Activated T-cell treated with anti-CD3 and anti-CD28 coated beads, Interleukin-2, amount 50 U/mL, for 1 hour (primary cell): ENCODE data around the gene AHI1.

ENCODE experiments used
- DNase-seq: peaks from one replicate; pipeline ENCODE4 v3.0.0-alpha.2; 2020

Gene AHI1

DNA sequence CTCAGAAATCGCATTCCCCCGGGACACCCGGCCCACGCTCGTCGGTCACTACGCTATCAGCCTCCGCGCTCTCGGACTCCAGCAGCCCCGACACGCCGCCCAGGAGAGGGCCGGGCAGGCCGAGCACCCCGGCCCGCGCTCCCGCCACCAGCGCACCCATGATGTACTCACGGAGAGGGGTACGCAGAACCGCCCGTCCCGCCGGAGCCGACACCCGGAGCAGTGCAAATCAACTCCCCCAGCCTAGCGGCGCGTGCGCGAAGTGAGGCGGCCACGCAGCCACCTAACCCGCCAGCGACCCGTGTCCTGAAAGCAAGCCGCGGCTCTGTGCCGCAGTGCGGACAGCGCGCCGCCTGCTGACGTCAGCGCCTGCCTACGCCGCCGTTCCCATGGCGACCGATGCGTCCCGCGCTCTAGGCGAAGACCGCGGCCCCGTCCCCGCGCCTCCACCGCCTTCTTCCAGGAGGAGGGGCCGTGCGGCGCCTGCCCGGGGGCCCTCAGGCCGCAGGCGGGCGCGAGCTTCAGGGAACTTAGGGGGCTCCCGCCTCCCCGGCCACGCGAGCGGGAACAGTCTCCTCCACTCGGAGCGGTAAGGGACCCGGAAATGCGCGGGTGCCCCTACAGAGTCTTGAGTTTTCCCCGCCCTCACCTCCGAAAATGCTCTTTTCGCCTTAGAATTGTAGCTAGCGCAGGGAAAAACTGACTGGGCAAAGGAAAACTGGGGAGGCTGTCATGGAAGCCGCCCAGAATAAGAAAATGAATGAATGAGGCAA is at the start of gene AHI1:
TSS of gene AHI1 (minus strand) at position 329 of the 773 bp plus-strand sequence. CDS start 5,503 bp downstream, outside the sequence.
- peak; percentile 93 for DNase-seq

- DNase-seq = no peak
Observed at GRCh38 chr6:135546680-135547418, 49.3 kb upstream of the AHI1 start.

- DNase-seq = no peak
Observed at GRCh38 chr6:135546206-135546605, 48.7 kb upstream of the AHI1 start.

DNA sequence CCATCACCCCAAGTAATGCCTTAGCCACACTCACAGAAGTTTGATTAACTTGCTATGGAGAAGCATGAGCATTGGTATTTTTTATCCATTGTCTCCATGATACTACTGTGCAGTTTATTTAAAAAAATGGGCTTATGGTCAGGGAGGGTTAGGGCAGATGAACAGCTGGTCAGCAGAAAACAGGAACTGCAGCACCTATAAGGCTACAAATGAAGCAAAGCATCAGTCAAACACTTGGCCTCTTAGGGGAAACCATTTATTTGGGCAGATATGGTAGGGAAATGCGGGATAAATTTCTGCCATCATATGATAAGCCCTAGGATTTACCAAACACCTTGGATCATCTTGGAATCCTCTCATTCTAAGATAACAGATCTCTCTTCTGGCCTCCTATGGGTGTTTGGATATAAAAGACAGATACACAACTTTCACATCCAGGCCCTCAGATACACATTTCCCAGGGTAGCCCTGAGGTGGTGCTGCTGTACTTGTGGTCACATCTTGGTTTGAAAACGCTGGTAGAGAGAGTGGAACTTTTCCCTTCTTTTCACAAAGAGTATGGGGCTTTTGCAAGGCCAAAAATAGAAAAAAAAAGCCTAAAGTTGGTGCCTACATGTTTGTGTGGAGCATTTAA is 42.8 kb upstream of the AHI1 start:
- no peak for DNase-seq

DNA sequence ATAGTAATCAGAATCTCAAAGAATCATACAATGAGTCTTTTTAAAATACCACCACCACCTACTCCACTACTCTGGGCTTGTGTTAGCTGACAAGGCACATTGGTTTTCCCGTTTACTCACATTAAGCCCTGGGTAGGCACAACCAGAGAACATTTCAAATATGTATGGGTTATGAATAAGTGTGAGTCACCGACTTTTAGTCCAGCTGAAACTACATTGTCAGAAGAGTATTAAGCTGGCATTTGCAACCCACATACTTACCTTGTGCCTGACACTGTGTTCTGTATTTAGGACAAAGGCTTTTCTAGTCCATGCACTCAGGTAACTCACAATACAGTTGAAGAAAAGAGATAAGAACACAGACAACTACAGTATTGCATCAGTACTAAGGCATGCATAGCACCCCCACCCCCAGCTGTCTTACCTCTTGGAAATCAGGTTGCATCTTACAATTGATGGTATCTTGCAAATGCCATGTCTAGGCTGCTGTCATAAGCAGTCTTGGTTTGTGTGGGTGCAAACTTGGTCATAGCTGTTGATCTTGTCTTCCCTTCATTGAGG is 40.3 kb upstream of the AHI1 start:
- no peak for DNase-seq

DNA sequence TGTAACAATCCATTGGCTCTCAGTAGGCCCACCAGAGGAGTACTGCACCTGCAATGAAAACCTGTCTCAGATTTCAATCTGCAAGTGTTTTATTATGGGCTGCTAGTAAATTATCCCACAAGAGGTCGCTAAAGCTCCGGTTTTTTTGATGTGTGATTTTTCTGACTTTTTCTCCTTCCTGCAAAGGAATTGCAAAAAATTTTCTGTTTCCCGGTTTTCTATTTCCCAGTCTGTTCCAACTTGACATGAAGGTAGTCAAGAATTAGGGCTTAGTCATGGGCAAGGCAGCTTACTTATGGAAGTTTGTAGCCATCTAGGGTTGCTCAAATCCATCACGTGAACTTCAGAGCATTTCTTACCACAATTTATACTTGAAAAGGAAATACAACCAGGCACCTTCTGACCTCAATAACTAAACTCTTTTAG is 38.5 kb upstream of the AHI1 start:
- DNase-seq = no peak

GRCh38 chr6:135534773-135535380 is 37.3 kb upstream of the AHI1 start:
- no peak for DNase-seq

DNA sequence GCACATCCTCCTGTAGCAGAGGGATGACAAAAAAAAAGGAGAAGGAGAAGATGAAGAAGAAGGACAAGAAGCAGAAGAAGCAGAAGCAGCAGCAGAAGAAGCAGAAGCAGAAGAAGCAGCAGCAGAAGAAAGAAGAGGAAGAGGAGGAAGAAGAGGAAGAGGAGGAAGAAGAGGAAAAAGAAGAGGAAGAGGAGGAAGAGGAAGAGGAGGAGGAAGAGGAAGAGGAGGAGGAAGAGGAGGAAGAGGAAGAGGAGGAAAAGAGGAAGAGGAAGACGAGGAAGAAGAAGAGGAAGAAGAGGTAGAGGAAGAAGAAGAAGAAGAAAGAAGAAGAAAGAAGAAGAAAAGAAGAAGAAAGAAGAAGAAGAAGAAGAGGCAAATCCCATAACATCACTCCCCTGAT is 35.0 kb upstream of the AHI1 start:
- DNase-seq = no peak

GRCh38 chr6:135531954-135532490 is 34.5 kb upstream of the AHI1 start:
- no peak for DNase-seq

DNA sequence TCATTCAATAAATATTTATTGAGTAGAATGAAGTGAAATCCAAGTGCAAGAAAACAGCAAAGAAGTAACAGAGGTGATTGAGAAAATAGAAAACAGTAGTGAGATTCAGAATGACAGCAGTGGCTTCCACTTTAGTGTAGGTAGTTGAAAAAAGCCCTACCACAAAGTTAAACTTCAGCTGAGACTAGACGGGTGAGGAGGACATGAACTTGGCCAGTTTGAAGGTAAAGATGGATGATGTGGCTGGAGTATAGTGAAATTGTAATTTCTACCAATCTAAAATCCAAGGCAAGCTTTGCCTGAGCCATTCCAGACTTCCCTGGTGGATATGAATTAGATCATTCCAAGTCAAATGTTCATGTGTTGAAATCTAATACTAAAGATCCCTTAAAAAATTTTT is 32.6 kb upstream of the AHI1 start:
- no peak for DNase-seq

GRCh38 chr6:135527960-135528249 is 30.4 kb upstream of the AHI1 start:
- no peak for DNase-seq

DNA sequence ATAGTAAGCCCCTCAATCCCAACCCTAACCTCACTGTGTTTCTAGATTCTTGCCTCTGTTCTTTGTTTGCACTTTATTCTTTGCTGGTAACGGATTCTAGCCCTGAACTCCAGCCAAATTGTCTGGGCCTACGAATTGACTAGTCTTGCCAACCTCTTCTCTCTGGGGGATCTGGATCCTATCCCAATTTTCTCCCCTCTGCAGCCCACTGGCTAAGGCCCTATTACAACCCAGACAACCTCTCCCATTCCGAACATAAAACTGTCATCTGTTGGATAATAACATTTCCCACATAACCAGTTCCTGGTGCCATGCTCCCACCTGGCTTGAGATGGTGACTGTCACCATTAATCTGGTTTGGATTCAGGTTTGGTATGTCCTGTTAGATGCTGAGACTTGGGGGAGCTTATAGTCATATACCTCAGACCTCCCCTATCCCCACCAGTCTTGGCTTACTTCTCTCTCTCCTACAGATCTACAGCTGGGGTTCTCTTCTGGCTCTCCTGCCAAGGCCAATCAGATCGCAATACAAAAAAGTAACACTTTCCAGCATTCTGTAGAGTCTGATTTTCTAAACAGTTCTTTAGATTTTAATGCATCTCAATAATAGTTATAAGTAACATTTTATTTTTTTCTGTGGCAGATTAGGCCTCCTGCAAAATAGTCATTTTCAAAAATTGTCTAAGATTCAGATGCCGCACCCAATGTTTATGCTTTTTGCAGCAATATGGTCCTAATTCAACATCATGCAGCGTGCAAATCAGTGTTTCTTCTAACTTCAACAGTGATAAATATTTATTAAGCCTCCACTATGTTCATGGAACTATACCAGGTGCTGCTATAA is 29.8 kb upstream of the AHI1 start:
- no peak for DNase-seq

DNA sequence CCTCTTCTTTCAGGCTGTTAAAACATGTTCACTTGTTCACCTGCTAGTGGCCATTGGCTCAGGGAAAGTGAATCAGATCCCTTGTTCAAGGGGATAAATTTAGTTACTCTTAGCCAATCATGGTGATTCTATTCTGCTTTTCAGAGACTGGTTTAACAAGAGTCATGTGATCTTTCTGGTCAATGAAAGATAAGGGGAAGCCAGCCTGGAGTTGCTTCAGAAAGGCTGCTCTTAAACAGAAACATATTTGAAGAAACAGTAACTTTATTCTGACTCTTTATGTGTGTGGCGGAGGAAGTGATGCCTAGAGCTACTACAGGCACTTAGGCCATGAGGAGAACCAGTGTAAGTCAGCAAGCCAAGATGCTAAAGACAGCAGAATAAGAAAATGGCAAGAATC is 28.1 kb upstream of the AHI1 start:
- no peak for DNase-seq

GRCh38 chr6:135522965-135523692 is 25.6 kb upstream of the AHI1 start:
- DNase-seq = no peak

DNA sequence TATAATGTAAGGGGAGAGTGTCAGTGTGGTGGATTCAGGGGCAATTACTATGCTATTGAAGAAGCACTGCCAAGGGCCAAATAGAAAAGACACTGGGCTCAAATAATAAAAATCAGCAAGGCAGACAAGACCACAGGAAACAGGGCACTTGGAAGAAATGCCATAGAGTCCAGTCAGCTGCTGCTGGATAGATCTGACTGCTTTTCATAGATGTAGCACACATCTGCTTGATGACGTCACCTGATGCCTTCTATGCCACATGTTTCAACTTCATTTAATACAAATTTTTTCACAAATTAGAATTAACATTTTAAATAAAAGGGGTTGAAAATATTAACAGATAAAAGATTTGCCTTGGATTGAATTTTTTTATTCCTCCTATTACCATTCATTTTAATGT is 23.9 kb upstream of the AHI1 start:
- no peak for DNase-seq

DNA sequence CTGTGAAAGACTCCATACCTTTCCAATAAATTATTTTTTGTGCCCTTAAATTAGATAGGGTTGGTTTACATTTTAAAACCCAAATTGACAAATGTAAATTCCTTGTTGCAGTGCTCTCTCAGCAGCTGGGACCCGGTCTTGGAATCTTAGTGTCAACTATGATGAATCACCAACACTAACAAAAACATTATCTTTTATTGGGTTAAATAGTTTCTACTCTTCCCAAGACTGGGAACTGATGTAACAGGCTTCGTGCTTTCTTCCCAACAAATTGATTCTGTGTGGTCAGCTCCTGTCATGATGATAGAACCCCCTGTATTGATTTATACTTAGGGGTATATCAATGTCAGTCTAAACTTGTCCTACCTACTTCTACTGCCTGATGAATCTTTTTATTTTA is 23.2 kb upstream of the AHI1 start:
- DNase-seq = no peak

DNA sequence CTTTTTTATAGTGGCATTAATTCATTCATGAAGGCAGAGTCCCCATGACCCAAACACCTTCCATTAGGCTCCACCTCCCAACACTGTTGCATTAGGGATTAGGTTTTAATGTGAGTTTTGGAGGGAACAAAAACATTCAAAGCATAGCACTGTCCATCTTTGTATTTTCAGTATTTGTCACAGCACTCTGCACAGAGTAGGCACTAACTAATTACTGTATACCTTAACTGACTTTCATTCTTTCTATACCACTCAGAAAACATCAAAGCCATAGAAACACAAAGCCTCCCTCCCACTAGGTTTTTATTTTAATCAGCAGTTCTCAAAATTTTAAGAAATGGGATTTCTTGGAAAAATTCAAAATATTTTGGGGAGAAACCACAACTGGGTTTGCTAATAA is 21.8 kb upstream of the AHI1 start:
- DNase-seq = no peak

DNA sequence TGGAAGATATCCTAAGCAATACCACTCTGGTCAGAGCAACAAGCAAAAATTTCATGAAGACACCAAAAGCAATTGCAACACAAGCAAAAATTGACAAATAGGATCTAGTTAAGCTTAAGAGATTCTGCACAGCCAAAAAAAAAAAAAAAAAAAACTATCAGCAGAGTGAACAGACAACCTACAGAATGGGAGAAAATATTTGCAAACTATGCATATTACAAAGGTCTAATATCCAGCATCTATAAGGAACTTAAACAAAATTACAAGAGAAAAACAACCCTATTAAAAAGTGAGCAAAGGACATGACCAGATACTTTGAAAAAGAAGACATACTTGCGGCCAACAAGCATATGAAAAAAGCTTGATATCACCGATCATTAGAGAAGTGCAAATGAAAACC is 20.0 kb upstream of the AHI1 start:
- no peak for DNase-seq

GRCh38 chr6:135514706-135515105 is 17.2 kb upstream of the AHI1 start:
- no peak for DNase-seq

DNA sequence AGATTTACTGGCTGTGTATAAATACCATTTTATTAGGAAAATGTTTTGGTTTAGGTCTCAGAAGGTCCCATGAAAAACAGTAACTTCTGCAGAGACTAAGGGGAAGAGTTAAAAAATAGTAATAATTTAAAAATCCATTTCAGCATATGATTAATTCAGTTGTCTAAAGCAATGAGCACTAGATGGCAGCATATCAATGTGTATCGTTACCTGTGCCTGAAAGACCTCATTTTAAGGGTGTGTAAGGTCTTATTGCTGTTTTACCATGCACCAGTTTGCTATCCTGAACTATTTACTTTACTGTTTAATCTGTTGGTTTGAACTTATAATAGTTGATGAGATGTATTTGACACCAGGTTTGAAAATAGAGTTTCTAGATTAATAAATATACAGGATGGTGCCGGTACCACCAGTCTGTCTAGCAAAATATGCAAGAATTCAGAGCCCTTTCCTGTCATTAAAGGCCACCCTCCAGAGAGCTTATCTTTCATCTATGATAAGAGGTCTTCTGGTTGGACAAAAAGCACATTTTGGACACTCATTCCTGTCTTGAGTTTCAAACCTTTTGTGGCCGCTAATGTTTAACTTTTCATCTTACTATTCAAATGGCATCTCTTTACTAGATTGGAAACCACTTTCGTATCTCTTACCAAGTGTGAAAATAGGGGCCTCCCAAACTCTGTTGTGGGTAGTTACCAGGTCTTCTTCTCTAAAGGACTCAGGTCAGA is 8.9 kb upstream of the AHI1 start:
- no peak for DNase-seq

- DNase-seq = no peak
Observed at GRCh38 chr6:135505648-135506047, 8.1 kb upstream of the AHI1 start.
